ENCODE data around the gene EP400. TPM values are rescaled to one million over a fixed set of nuclear protein-coding genes. Genes with fewer than 3 reads are reported as not detected.
"Not testable (repeated sequence)": the region's sequence is repeated elsewhere in the genome, so short reads cannot be mapped to it uniquely, and the experiment has no call there.

Gene EP400
- total RNA-seq, 6 donors from 2014 or later, result 21.7 to 61.8 (median 40.4) TPM

GRCh38 chr12:131983554-131983953 is 33.8 kb downstream of the EP400 start:
- H3K9me3 ChIP-seq, result no peaks in the 10 kb centered on the region
- peaks cover 0 to 7% (median 0%) of the 10 kb centered on the region in 4 donors for H3K4me1 ChIP-seq
- H3K27ac ChIP-seq, result no peak overlapping the region
- peaks cover 24 to 93% (median 65%) of the 10 kb centered on the region in 4 donors for H3K36me3 ChIP-seq
- no peak overlapping the region for H3K4me3 ChIP-seq
- 87 to 89% methylated on average over 6 of the region's 6 CpGs for WGBS, 2 donors
- no peak for TF ChIP-seq POLR2AphosphoS5 (IDR thresholded peaks at IDR 0.05)
- TF ChIP-seq POLR2A (IDR thresholded peaks at IDR 0.05), result no peak
- TF ChIP-seq CTCF (IDR thresholded peaks at IDR 0.05), result no peak
- TF ChIP-seq EP300 (IDR thresholded peaks at IDR 0.05), result no peak
- ATAC-seq (ENCODE audit: low FRiP score in 2 of 2) (no peak), DNase-seq (no peak)
- no peaks in the 10 kb centered on the region for H3K27me3 ChIP-seq

DNA sequence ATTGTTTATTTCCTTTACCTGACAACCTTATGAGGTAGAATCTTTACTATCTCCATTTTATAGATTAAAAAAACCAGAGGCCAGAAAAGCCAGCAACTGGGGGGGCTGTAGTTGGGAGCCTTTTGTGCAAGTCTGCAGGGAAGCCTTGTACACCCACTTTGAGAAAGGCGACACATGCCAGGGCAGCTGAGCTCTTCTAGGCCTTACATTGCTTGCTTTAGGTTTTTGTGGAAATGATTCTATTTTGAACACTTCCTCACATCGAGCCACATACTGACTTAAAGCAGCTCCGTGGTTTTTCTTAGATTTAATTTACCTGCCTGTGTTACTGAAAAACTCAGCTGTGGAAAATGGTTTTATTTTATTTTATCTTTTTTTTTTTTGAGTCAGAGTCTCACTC is 34.6 kb downstream of the EP400 start:
- Histone ChIP-seq H3K9me3 (no peaks in the 10 kb centered on the region), H3K36me3 (peaks cover 24 to 100% (median 71%) of the 10 kb centered on the region in 4 donors), H3K27ac (peak overlapping the region in 2 of 4 donors; percentile 17 to 68), H3K27me3 (no peaks in the 10 kb centered on the region), H3K4me3 (no peak overlapping the region), H3K4me1 (peaks cover 0 to 7% (median 0%) of the 10 kb centered on the region in 4 donors)
- TF ChIP-seq EP300 (IDR thresholded peaks at IDR 0.05), result no peak
- DNase-seq (no peak), ATAC-seq (ENCODE audit: low FRiP score in 2 of 2) (no peak)
- WGBS, 2 donors, result 77 to 86% methylated on average over 3 of the region's 3 CpGs

DNA sequence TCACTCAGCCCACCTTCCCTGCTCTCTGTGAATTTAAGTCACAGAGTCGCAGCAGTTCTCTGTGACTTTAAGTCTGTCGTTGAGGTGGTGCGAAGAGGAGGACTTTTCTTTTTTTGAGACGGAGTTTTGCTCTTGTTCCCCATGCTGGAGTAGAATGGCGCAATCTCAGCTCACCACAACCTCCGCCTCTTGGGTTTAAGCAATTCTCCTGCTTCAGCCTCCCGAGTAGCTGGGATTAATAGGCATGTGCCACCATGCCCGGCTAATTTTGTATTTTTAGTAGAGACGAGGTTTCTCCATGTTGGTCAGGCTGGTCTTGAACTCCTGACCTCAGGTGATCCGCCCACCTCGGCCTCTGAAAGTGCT is 35.8 kb downstream of the EP400 start:
- peak in 1 of 2 donors; percentile 66 for DNase-seq
- WGBS, 2 donors, result 77 to 80% methylated on average over 11 of the region's 11 CpGs
- peak in 1 of 2 donors; percentile 54 for ATAC-seq (ENCODE audit: low FRiP score in 2 of 2)
- H3K27me3 ChIP-seq, H3K4me1 ChIP-seq, H3K9me3 ChIP-seq: not testable (repeated sequence)
- peak overlapping the region in 1 of 4 donors; percentile 13 for H3K4me3 ChIP-seq
- peaks cover 27 to 100% (median 70%) of the 10 kb centered on the region in 4 donors for H3K36me3 ChIP-seq
- peak overlapping the region; percentile 17 to 68 (median 56) for H3K27ac ChIP-seq
- TF ChIP-seq POLR2A (IDR thresholded peaks at IDR 0.05), result peak in 1 of 4 donors; percentile 5

DNA sequence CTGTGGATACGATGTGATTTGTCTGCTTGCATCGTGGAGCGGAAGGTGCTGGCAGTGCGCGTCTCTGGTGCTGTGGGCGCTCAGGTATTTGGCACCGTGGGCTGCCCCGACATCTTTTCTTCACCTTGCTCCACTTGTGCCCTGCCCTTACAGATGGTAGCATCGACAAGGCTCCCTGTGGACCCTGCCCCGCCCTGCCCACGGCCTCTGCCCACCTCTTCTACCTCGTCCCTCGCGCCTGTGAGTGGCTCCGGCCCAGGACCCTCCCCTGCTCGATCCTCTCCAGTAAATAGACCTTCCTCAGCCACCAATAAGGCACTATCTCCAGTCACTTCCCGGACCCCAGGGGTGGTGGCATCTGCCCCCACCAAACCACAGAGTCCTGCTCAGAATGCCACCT is 36.6 kb downstream of the EP400 start:
- Histone ChIP-seq H3K27me3 (no peaks in the 10 kb centered on the region), H3K4me1 (peaks cover 0 to 7% (median 0%) of the 10 kb centered on the region in 4 donors), H3K27ac (no peak overlapping the region), H3K9me3 (no peaks in the 10 kb centered on the region), H3K36me3 (peaks cover 31 to 100% (median 71%) of the 10 kb centered on the region in 4 donors), H3K4me3 (no peak overlapping the region)
- peak in 1 of 2 donors; percentile 78 for DNase-seq
- TF ChIP-seq CTCF (IDR thresholded peaks at IDR 0.05), result no peak
- TF ChIP-seq POLR2AphosphoS5 (IDR thresholded peaks at IDR 0.05), result no peak
- TF ChIP-seq POLR2A (IDR thresholded peaks at IDR 0.05), result no peak
- no peak for TF ChIP-seq EP300 (IDR thresholded peaks at IDR 0.05)
- no peak for ATAC-seq (ENCODE audit: low FRiP score in 2 of 2)
- WGBS, 2 donors, result 97 to 98% methylated on average over 17 of the region's 17 CpGs

DNA sequence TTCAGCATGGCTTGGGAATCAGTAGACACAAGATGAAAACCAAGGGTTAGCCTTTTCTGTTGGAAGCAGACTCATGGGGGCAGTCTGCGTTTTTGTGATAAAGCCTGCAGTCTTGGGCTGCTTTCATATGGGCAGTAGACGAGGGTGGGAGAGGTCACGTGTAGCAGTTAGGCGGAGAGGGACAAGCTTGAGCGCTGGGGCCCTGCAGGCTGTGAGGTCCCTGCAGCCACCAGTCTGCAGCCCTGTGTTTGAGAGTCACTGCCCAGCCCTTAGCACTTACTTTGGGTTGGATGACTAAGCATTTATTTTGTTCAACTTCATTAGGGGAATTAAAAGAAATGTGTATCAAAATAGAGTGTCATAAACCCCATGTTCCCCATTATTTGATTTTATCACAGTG is 37.2 kb downstream of the EP400 start:
- ATAC-seq (ENCODE audit: low FRiP score in 2 of 2), result no peak
- TF ChIP-seq CTCF (IDR thresholded peaks at IDR 0.05), result no peak
- H3K36me3 ChIP-seq, result peaks cover 26 to 100% (median 70%) of the 10 kb centered on the region in 4 donors

GRCh38 chr12:131987552-131987951 is 37.8 kb downstream of the EP400 start:
- Histone ChIP-seq H3K36me3 (peaks cover 25 to 100% (median 69%) of the 10 kb centered on the region in 4 donors), H3K9me3 (no peaks in the 10 kb centered on the region), H3K27me3 (no peaks in the 10 kb centered on the region), H3K4me3 (no peak overlapping the region), H3K27ac (no peak overlapping the region), H3K4me1 (peaks cover 0 to 7% (median 0%) of the 10 kb centered on the region in 4 donors)
- TF ChIP-seq EP300 (IDR thresholded peaks at IDR 0.05) (no peak), CTCF (IDR thresholded peaks at IDR 0.05) (no peak), POLR2AphosphoS5 (IDR thresholded peaks at IDR 0.05) (no peak), POLR2A (IDR thresholded peaks at IDR 0.05) (no peak)
- ATAC-seq (ENCODE audit: low FRiP score in 2 of 2) (no peak), DNase-seq (no peak)
- WGBS, 2 donors, result 94% methylated on average over 8 of the region's 8 CpGs

More for the DNA sequence above, 37.2 kb downstream of the EP400 start:
- 92 to 94% methylated on average over 5 of the region's 5 CpGs for WGBS, 2 donors
- peaks cover 0 to 7% (median 0%) of the 10 kb centered on the region in 4 donors for H3K4me1 ChIP-seq
- H3K9me3 ChIP-seq, result no peaks in the 10 kb centered on the region
- no peak overlapping the region for H3K4me3 ChIP-seq
- H3K27me3 ChIP-seq, result no peaks in the 10 kb centered on the region
- DNase-seq, result no peak
- no peak overlapping the region for H3K27ac ChIP-seq

All from upper lobe of left lung (tissue), 6 donors.